Neuronal stem cell (in vitro differentiated cells): ENCODE measurements around the gene NTF4.
A peak's percentile ranks its signal among the peaks of the same experiment; 100 is the strongest.

Experiments
- DNase-seq: peaks from one replicate; pipeline ENCODE4 v3.0.0-alpha.2; 2013; ENCODE audit warnings: low spot score
- H2AFZ ChIP-seq: one replicate; pipeline ENCODE4 v1.6.1; 2013; ENCODE audit warnings: mild to moderate bottlenecking, low read length, inconsistent platforms
- H2AK5ac ChIP-seq: 2 replicates; pipeline ENCODE4 v1.6.1; 2013; ENCODE audit warnings: low read depth, mild to moderate bottlenecking, inconsistent platforms, low read length, moderate library complexity, mixed read lengths
- H2BK120ac ChIP-seq: 2 replicates; pipeline ENCODE4 v1.6.1; 2013; ENCODE audit warnings: low read depth, mild to moderate bottlenecking, inconsistent platforms, low read length, moderate library complexity, mixed read lengths
- H2BK12ac ChIP-seq: one replicate; pipeline ENCODE4 v1.6.1; 2013; ENCODE audit warnings: low read length, inconsistent platforms
- H2BK15ac ChIP-seq: 2 replicates; pipeline ENCODE4 v1.6.1; 2013; ENCODE audit warnings: mild to moderate bottlenecking, low read length, inconsistent platforms, mixed read lengths
- H2BK5ac ChIP-seq: one replicate; pipeline ENCODE4 v1.6.1; 2013; ENCODE audit warnings: inconsistent platforms, mild to moderate bottlenecking, low read length, moderate library complexity
- H3K14ac ChIP-seq: one replicate; pipeline ENCODE4 v1.6.1; 2013; ENCODE audit warnings: low read length, inconsistent platforms
- H3K18ac ChIP-seq: 2 replicates; pipeline ENCODE4 v1.6.1; 2013; ENCODE audit warnings: low read length, inconsistent platforms
- H3K23ac ChIP-seq: 2 replicates; pipeline ENCODE4 v1.6.1; 2013; ENCODE audit warnings: low read depth, mild to moderate bottlenecking, mixed read lengths, low read length, inconsistent platforms; ENCODE audit not compliant: poor library complexity
- H3K27ac ChIP-seq: replicated peaks from 3 replicates; pipeline ENCODE4 v1.5.1; 2013; ENCODE audit warnings: low read length, inconsistent platforms
- H3K27me3 ChIP-seq, 3 experiments: 2 replicates each; pipeline ENCODE4 v1.6.1; 2013; ENCODE audit warnings: low read length in 3 of 3, mild to moderate bottlenecking in 2 of 3, inconsistent platforms in 1 of 3, low read depth in 1 of 3, mixed read lengths in 1 of 3, moderate library complexity in 1 of 3; ENCODE audit not compliant: control insufficient read depth in 3 of 3, insufficient read depth in 3 of 3
- H3K36me3 ChIP-seq, 2 donors: replicated peaks in 1 of 2; 2 replicates each; pipeline ENCODE4 v1.6.1; 2013; ENCODE audit warnings: low read length in 2 of 2; ENCODE audit not compliant: control insufficient read depth in 2 of 2, insufficient read depth in 2 of 2
- H3K4ac ChIP-seq: 2 replicates; pipeline ENCODE4 v1.6.1; 2013; ENCODE audit warnings: inconsistent platforms, mild to moderate bottlenecking, low read length, moderate library complexity
- H3K4me1 ChIP-seq, 2 donors: 1 replicate in 1 of 2; 2 replicates in 1 of 2; pipeline ENCODE4 v1.6.1; 2013; ENCODE audit warnings: low read length in 2 of 2, low read depth in 1 of 2; ENCODE audit not compliant: control insufficient read depth in 2 of 2, insufficient read depth in 1 of 2
- H3K4me2 ChIP-seq: one replicate; pipeline ENCODE4 v1.6.1; 2013; ENCODE audit warnings: mild to moderate bottlenecking, low read length, inconsistent platforms; ENCODE audit not compliant: insufficient read depth, poor library complexity, severe bottlenecking
- H3K4me3 ChIP-seq, 2 donors: 2 replicates each; pipeline ENCODE4 v1.5.1; 2013; ENCODE audit warnings: low read length in 2 of 2, mild to moderate bottlenecking in 2 of 2, inconsistent platforms in 1 of 2, moderate library complexity in 1 of 2
- H3K79me1 ChIP-seq: one replicate; pipeline ENCODE4 v1.6.1; 2013; ENCODE audit warnings: low read depth, mild to moderate bottlenecking, inconsistent platforms, low read length, moderate library complexity
- H3K9ac ChIP-seq: one replicate; pipeline ENCODE4 v1.6.1; 2013; ENCODE audit warnings: mild to moderate bottlenecking, low read depth, low read length, inconsistent platforms; ENCODE audit not compliant: poor library complexity
- H3K9me3 ChIP-seq, 2 donors: replicated peaks in 1 of 2; 2 replicates each; pipeline versions ENCODE3 to v1.6.1; 2013; ENCODE audit warnings: low read length in 2 of 2, mild to moderate bottlenecking in 2 of 2, inconsistent platforms in 1 of 2, low read depth in 1 of 2, mixed read lengths in 1 of 2, moderate library complexity in 1 of 2; ENCODE audit not compliant: control insufficient read depth in 2 of 2, insufficient read depth in 1 of 2
- H4K8ac ChIP-seq: one replicate; pipeline ENCODE4 v1.6.1; 2013; ENCODE audit warnings: low read depth, mild to moderate bottlenecking, inconsistent platforms, low read length, moderate library complexity
- H4K91ac ChIP-seq: one replicate; pipeline ENCODE4 v1.6.1; 2013; ENCODE audit warnings: low read length, low read depth, mild to moderate bottlenecking, inconsistent platforms; ENCODE audit not compliant: poor library complexity
- WGBS, 2 donors: extraction: QIAGEN DNeasy Blood & Tissue Kit; methylation state at CpG; one replicate each; pipeline ENCODE4 v1.1.7; 2013; ENCODE audit warnings: missing lambda C conversion rate in 2 of 2, mixed read lengths in 1 of 2; ENCODE audit not compliant: insufficient read length in 2 of 2, insufficient replicate concordance in 1 of 2; ENCODE audit errors: extremely low coverage in 2 of 2; 5-methylcytosine and 5-hydroxymethylcytosine counted together

Gene NTF4

GRCh38 chr19:49092686-49093085 is 28.1 kb upstream of the NTF4 start:
- peaks cover 7% of the 10 kb centered on the region for H3K79me1 ChIP-seq
- no peak overlapping the region for H2AK5ac ChIP-seq
- no peaks in the 10 kb centered on the region for H3K27me3 ChIP-seq
- H4K91ac ChIP-seq = no peak overlapping the region
- no peak overlapping the region for H3K9ac ChIP-seq
- H3K23ac ChIP-seq = no peak overlapping the region
- no CpG with 5 or more reads among the region's 6 CpGs for WGBS, 2 donors
- H2BK15ac ChIP-seq = no peak overlapping the region
- H3K36me3 ChIP-seq = peaks cover 55 to 96% of the 10 kb centered on the region in 2 donors
- no peak overlapping the region for H2BK5ac ChIP-seq
- no peaks in the 10 kb centered on the region for H3K9me3 ChIP-seq
- H3K4ac ChIP-seq = no peak overlapping the region
- no peak overlapping the region for H2BK120ac ChIP-seq
- H3K14ac ChIP-seq = no peak overlapping the region
- no peak overlapping the region for H3K4me2 ChIP-seq
- H3K27ac ChIP-seq = no peak overlapping the region
- H4K8ac ChIP-seq = no peak overlapping the region
- H2BK12ac ChIP-seq = no peak overlapping the region
- no peak overlapping the region for H3K18ac ChIP-seq
- no peaks in the 10 kb centered on the region for H3K4me1 ChIP-seq
- H3K4me3 ChIP-seq = no peak overlapping the region
- H2AFZ ChIP-seq = no peak overlapping the region
- DNase-seq = no peak

GRCh38 chr19:49091391-49092038 is 26.9 kb upstream of the NTF4 start:
- Histone ChIP-seq H2BK12ac (no peak overlapping the region), H3K36me3 (peaks cover 57 to 96% of the 10 kb centered on the region in 2 donors), H2AFZ (no peak overlapping the region), H3K9me3 (no peaks in the 10 kb centered on the region), H3K4me3 (no peak overlapping the region), H4K8ac (no peak overlapping the region), H3K4ac (no peak overlapping the region), H2BK15ac (no peak overlapping the region), H3K4me1 (peaks cover 2 to 3% of the 10 kb centered on the region in 2 donors), H3K27me3 (no peaks in the 10 kb centered on the region), H2BK120ac (no peak overlapping the region), H3K27ac (no peak overlapping the region), H4K91ac (no peak overlapping the region), H3K14ac (no peak overlapping the region), H3K4me2 (no peak overlapping the region), H3K18ac (no peak overlapping the region), H3K79me1 (peaks cover 6% of the 10 kb centered on the region), H2AK5ac (no peak overlapping the region), H3K23ac (no peak overlapping the region), H3K9ac (no peak overlapping the region), H2BK5ac (no peak overlapping the region)
- no CpG with 5 or more reads among the region's 17 CpGs for WGBS, 2 donors
- DNase-seq = no peak

DNA sequence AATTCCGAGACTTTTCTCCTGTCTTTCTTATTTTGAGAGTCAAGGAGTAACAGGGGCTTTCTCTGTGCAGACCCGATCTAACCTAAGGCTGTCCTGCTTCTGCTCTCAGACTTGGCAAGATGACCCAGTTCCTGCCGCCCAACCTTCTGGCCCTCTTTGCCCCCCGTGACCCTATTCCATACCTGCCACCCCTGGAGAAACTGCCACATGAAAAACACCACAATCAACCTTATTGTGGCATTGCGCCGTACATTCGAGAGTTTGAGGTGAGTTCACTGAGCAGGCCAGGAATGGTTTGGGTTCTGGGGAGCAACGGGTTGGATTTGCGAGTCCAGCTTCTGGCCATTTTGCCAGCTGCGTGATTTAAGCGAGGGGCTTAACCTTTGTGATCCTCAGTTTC is 21.7 kb upstream of the NTF4 start:
- Histone ChIP-seq H3K4ac (no peak overlapping the region), H3K4me3 (peak overlapping the region; percentile 96 to 97), H2AFZ (no peak overlapping the region), H3K4me1 (peaks cover 6 to 7% of the 10 kb centered on the region in 2 donors), H2BK5ac (no peak overlapping the region), H2BK120ac (no peak overlapping the region), H3K79me1 (peaks cover 5% of the 10 kb centered on the region), H3K14ac (peak overlapping the region; percentile 33), H3K9me3 (peaks cover 2 to 6% of the 10 kb centered on the region in 2 donors), H3K27me3 (peaks cover 0 to 4% (median 0%) of the 10 kb centered on the region in 3 experiments), H3K27ac (no peak overlapping the region), H3K36me3 (peaks cover 29 to 50% of the 10 kb centered on the region in 2 donors), H2AK5ac (no peak overlapping the region), H2BK15ac (no peak overlapping the region), H4K91ac (no peak overlapping the region), H4K8ac (no peak overlapping the region), H2BK12ac (no peak overlapping the region), H3K9ac (no peak overlapping the region), H3K4me2 (peak overlapping the region; percentile 87), H3K23ac (no peak overlapping the region), H3K18ac (no peak overlapping the region)
- no CpG with 5 or more reads among the region's 11 CpGs for WGBS, 2 donors
- DNase-seq = no peak

DNA sequence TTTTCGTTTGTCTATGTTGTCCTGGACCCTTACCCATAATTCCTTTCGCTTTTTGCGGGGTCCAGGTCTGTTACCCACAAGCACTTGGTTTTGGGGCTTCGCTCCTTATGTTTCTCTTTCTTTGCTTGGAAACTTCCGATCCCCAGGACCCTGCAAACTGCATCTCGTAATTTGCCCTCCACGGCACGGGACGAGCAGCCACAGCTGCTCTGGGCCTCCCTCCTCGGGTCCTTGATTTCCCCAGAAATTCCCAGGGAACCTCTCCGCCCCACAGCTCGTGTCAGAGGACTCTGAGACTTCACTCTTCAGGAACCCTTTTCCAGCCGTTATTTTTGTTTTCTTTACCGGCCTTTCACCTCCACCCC is 21.2 kb upstream of the NTF4 start:
- H3K36me3 ChIP-seq = peaks cover 28 to 45% of the 10 kb centered on the region in 2 donors
- H4K8ac ChIP-seq = no peak overlapping the region
- peak overlapping the region; percentile 87 for H3K4me2 ChIP-seq
- H2AFZ ChIP-seq = peak overlapping the region; percentile 89
- H3K27me3 ChIP-seq = peaks cover 0 to 4% (median 0%) of the 10 kb centered on the region in 3 experiments
- no peak overlapping the region for H2AK5ac ChIP-seq
- peak overlapping the region; percentile 65 for H3K9ac ChIP-seq
- H3K79me1 ChIP-seq = peaks cover 5% of the 10 kb centered on the region
- no peak overlapping the region for H2BK12ac ChIP-seq
- peak overlapping the region; percentile 96 to 97 for H3K4me3 ChIP-seq
- peaks cover 2 to 6% of the 10 kb centered on the region in 2 donors for H3K9me3 ChIP-seq
- H3K18ac ChIP-seq = peak overlapping the region; percentile 99
- DNase-seq = no peak
- no peak overlapping the region for H3K4ac ChIP-seq
- H3K14ac ChIP-seq = no peak overlapping the region
- peaks cover 6 to 7% of the 10 kb centered on the region in 2 donors for H3K4me1 ChIP-seq
- H2BK15ac ChIP-seq = no peak overlapping the region
- H3K27ac ChIP-seq = peak overlapping the region; percentile 94
- no peak overlapping the region for H4K91ac ChIP-seq
- no peak overlapping the region for H3K23ac ChIP-seq
- H2BK5ac ChIP-seq = peak overlapping the region; percentile 95
- no peak overlapping the region for H2BK120ac ChIP-seq
- no CpG with 5 or more reads among the region's 14 CpGs for WGBS, 2 donors
